ENCODE measurements around the gene IL4I1. TPM values are rescaled to one million over a fixed set of nuclear protein-coding genes. Genes with fewer than 3 reads are reported as not detected.
A peak's percentile ranks its signal among the peaks of the same experiment; 100 is the strongest.

IL4I1 gene
- total RNA-seq, 4 donors from 2014 or later = 0.34 to 0.50 TPM; not detected in 2

GRCh38 chr19:49859682-49860335 lies 36.9 kb downstream of the IL4I1 start:
- Histone ChIP-seq H3K27me3 (no peaks in the 10 kb centered on the region), H3K9me3 (no peaks in the 10 kb centered on the region), H3K4me1 (peaks cover 2 to 27% (median 22%) of the 10 kb centered on the region in 4 donors), H3K36me3 (peaks cover 36 to 100% (median 99%) of the 10 kb centered on the region in 4 donors), H3K27ac (replicated peaks in 1 of 4) (peak overlapping the region; percentile 70 to 77 (median 74)), H3K4me3 (no peak overlapping the region)
- intact Hi-C loops (cut with DNase I) = no loop called here
- DNase-seq (ENCODE audit: extremely low spot score) = no peak
- 89% methylated on average over 22 of the region's 22 CpGs for WGBS
- TF ChIP-seq POLR2AphosphoS5 (IDR thresholded peaks at IDR 0.05) = no peak
- no peak for TF ChIP-seq POLR2A (IDR thresholded peaks at IDR 0.05; ENCODE audit: low read depth)
- no peak for TF ChIP-seq EP300 (IDR thresholded peaks at IDR 0.05)
- TF ChIP-seq CTCF (IDR thresholded peaks at IDR 0.05) = no peak

- no peaks in the 10 kb centered on the region for H3K9me3 ChIP-seq
- peaks cover 6 to 34% (median 30%) of the 10 kb centered on the region in 4 donors for H3K4me1 ChIP-seq
- H3K4me3 ChIP-seq = no peak overlapping the region
- 88% methylated on average over 31 of the region's 37 CpGs for WGBS
- peak overlapping the region in 1 of 4 donors; percentile 18 for H3K27ac ChIP-seq (replicated peaks in 1 of 4)
- TF ChIP-seq CTCF (IDR thresholded peaks at IDR 0.05) (no peak), POLR2AphosphoS5 (IDR thresholded peaks at IDR 0.05) (no peak), EP300 (IDR thresholded peaks at IDR 0.05) (no peak), POLR2A (IDR thresholded peaks at IDR 0.05; ENCODE audit: low read depth) (no peak)
- intact Hi-C loops (cut with DNase I) = no loop called here
- no peaks in the 10 kb centered on the region for H3K27me3 ChIP-seq
- DNase-seq (ENCODE audit: extremely low spot score) = no peak
- peaks cover 31 to 93% (median 91%) of the 10 kb centered on the region in 4 donors for H3K36me3 ChIP-seq
Observed at GRCh38 chr19:49858088-49858985, 38.4 kb downstream of the IL4I1 start.

DNA sequence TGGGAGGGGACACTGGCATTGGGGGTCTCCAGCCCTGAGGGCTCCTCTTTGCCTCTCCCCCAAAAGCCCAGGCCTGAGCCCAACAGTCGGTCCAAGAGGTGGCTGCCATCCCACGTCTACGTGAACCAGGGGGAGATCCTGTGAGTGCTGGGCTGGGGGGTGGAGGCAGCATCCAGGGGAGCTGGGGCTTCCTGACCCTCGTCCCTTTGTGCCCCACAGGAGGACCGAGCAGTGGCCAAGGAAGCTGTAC lies 38.9 kb downstream of the IL4I1 start:
- no peak for DNase-seq (ENCODE audit: extremely low spot score)
- Histone ChIP-seq H3K27ac (replicated peaks in 1 of 4) (no peak overlapping the region), H3K9me3 (no peaks in the 10 kb centered on the region), H3K27me3 (no peaks in the 10 kb centered on the region), H3K4me1 (peaks cover 10 to 39% (median 35%) of the 10 kb centered on the region in 4 donors), H3K4me3 (no peak overlapping the region), H3K36me3 (peaks cover 31 to 87% (median 85%) of the 10 kb centered on the region in 4 donors)
- intact Hi-C loops (cut with DNase I) = no loop called here
- 80% methylated on average over 1 of the region's 5 CpGs for WGBS
- TF ChIP-seq POLR2AphosphoS5 (IDR thresholded peaks at IDR 0.05) (no peak), POLR2A (IDR thresholded peaks at IDR 0.05; ENCODE audit: low read depth) (no peak), EP300 (IDR thresholded peaks at IDR 0.05) (no peak), CTCF (IDR thresholded peaks at IDR 0.05) (no peak)

DNA sequence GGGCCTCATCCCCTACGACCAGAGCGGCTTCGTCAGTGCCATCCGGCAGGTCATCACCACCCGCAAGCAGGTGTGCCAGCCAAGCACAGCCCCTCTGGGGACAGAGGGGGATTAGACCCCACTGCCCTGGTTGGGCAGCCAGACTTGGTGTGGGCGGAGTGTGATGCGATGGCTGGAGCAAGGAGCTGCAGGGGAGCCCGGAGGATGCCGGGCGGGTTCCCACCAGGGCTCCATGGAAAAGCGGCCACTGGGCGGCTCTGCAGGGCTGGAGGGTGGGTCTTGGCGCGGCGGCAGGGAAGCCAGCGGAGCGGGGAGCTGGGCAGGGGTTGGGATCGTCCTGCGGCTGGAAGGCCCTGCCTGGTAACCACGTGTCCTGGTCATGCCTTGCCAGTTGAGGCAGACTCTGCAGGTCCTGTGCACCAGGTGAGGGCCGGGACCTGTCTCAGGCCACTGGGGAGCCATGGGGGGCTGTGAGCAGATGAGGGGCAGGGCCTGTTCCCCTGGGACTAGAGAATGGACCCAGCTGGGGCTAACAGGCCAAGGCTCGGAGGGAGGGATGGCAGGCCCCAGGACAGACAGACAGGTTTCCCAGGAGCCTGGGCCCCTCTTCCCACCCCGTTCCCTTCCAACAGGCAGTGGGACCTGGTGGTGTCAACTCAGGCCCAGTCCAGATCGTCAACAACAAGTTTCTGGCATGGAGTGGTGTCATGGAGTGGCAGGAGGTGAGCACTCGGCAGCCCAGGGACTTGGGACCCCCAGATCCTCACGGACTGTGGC lies 39.4 kb downstream of the IL4I1 start:
- H3K4me3 ChIP-seq = no peak overlapping the region
- intact Hi-C loops (cut with DNase I) = no loop called here
- DNase-seq (ENCODE audit: extremely low spot score) = no peak
- 91% methylated on average over 19 of the region's 26 CpGs for whole genome bisulfite sequencing
- no peaks in the 10 kb centered on the region for H3K27me3 ChIP-seq
- peaks cover 31 to 82% (median 81%) of the 10 kb centered on the region in 4 donors for H3K36me3 ChIP-seq
- no peak for TF ChIP-seq POLR2AphosphoS5 (IDR thresholded peaks at IDR 0.05)
- no peak for TF ChIP-seq POLR2A (IDR thresholded peaks at IDR 0.05; ENCODE audit: low read depth)
- no peak for TF ChIP-seq EP300 (IDR thresholded peaks at IDR 0.05)
- no peak for TF ChIP-seq CTCF (IDR thresholded peaks at IDR 0.05)
- H3K4me1 ChIP-seq = peaks cover 16 to 44% (median 41%) of the 10 kb centered on the region in 4 donors
- no peak overlapping the region for H3K27ac ChIP-seq (replicated peaks in 1 of 4)
- no peaks in the 10 kb centered on the region for H3K9me3 ChIP-seq

All from esophagus muscularis mucosa (tissue), 4 donors.